Measurements from ENCODE around the gene IFNGR2. TPM values are rescaled to one million over a fixed set of nuclear protein-coding genes. Genes with fewer than 3 reads are reported as not detected.

The IFNGR2 gene
- total and polyA plus RNA-seq, 2 experiments from 2014 or later, result 21.9 to 29.4 TPM

DNA sequence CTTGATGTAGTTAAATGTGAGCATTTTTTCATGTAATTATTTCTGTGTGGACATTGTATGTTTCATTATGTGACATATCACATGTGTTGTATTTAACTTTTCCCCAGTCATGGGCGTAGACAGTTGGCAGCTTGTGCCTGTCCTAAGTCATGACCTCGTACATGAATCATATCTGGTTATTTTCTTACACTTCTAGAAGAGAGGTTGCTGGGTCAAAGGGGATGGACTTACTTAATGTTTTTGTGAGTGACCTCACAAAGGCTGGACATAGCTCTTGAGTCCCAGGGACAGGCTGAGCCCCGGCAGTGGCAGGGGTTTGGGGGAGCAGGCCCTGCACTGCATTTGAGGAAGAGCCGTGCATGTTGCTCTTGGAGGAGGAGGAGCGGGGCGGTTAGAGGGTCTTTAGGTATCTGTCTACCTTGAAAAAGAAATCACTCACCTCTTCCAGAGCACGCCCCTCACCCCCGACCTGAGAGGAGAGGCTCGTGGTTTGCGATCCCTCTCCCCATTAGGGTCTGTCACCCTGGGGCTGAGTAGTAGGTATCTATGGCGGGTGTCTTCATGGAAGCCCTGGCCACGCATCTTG is 16.4 kb downstream of the IFNGR2 start:
- Histone ChIP-seq H3K4me2 (no peak overlapping the region), H3K27ac (ENCODE audit: low read depth) (no peak overlapping the region), H3K27me3 (ENCODE audit: insufficient read depth) (no peaks in the 10 kb centered on the region), H4K20me1 (replicated peaks; ENCODE audit: insufficient read depth) (peaks cover 4% of the 10 kb centered on the region; the same call in 1 of the 2 replicates), H3K9me2 (ENCODE audit: insufficient read depth) (no peaks in the 10 kb centered on the region), H3K4me3 (no peak overlapping the region), H3F3A (replicated peaks; ENCODE audit: low read depth) (peaks cover 6% of the 10 kb centered on the region; the same call in 1 of the 2 replicates), H3K36me3 (ENCODE audit: insufficient read depth) (peaks cover 14% of the 10 kb centered on the region), H2AFZ (no peak overlapping the region), H3K4me1 (ENCODE audit: insufficient read depth) (no peaks in the 10 kb centered on the region), H3K79me2 (replicated peaks; ENCODE audit: insufficient read depth) (peaks cover 22% of the 10 kb centered on the region)
- H3K27me3 Mint-ChIP-seq (ENCODE audit: insufficient read depth, low read depth, poor library complexity), result no peaks in the 10 kb centered on the region
- no peak for TF ChIP-seq POLR2AphosphoS5 (IDR thresholded peaks at IDR 0.05; ENCODE audit: low read depth)
- ATAC-seq (no peak), DNase-seq (ENCODE audit: low spot score) (no peak)
- H3K36me3 Mint-ChIP-seq (ENCODE audit: low read depth), result peaks cover 55% of the 10 kb centered on the region
- H3K27ac Mint-ChIP-seq, result no peak overlapping the region; the same call in 1 of the 2 replicates
- no peaks in the 10 kb centered on the region for H3K4me1 Mint-ChIP-seq
- no peaks in the 10 kb centered on the region; the same call in 2 of the 3 replicates for H3K9me3 Mint-ChIP-seq
- no peak overlapping the region for H3K4me3 Mint-ChIP-seq

DNA sequence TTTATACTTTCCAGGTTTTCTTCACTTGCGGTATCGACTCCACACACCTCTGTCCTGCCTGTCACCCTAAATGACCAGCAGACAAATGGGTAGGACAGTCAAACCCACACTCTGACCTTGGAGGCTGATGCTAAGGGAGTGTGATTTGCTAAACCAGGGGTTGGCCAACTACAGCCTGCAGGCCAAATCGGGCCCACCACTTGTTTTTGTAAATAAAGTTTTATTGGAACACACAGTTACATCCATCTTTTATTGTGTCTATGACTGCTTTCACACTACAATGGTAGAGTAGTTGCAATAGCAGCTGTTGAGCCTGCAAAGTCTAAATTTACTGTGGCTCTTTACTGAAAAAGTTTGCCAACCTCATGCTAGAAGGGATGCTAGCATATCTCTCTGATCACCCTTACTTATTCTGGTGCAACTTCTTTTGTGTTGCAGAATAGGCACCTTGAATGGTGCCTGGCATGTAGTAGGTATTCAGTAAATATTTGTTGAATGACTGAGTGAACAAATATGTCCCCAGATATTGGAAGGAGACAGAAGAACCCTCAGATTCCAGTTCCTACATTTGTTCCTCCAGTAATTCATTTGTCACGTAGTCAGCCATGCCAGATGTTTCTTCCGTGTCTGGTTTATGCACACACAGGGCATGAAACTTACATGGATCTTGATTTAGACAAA is 18.6 kb downstream of the IFNGR2 start:
- H3K27me3 Mint-ChIP-seq (ENCODE audit: insufficient read depth, low read depth, poor library complexity), result peaks cover 2% of the 10 kb centered on the region
- no peak overlapping the region for H3K27ac ChIP-seq (ENCODE audit: low read depth)
- no peak overlapping the region for H3K4me3 Mint-ChIP-seq
- H2AFZ ChIP-seq, result no peak overlapping the region
- peaks cover 9% of the 10 kb centered on the region for H3K36me3 ChIP-seq (ENCODE audit: insufficient read depth)
- H3K9me3 Mint-ChIP-seq, result no peaks in the 10 kb centered on the region; the same call in 2 of the 3 replicates
- TF ChIP-seq JUNB (IDR thresholded peaks at IDR 0.05; ENCODE audit: unreplicated experiment) (no peak), STAT1 (IDR thresholded peaks at IDR 0.05; ENCODE audit: unreplicated experiment) (no peak), CREB1 (CRISPR knock-in tag; IDR thresholded peaks at IDR 0.05; ENCODE audit: low read depth) (no peak), EZH2phosphoT487 (IDR thresholded peaks at IDR 0.05; ENCODE audit: unreplicated experiment) (no peak), ZNF331 (CRISPR knock-in tag; IDR thresholded peaks at IDR 0.05; ENCODE audit: low read depth) (no peak), ZNF114 (CRISPR knock-in tag; IDR thresholded peaks at IDR 0.05) (no peak)
- TF ChIP-seq, protein P1, sequence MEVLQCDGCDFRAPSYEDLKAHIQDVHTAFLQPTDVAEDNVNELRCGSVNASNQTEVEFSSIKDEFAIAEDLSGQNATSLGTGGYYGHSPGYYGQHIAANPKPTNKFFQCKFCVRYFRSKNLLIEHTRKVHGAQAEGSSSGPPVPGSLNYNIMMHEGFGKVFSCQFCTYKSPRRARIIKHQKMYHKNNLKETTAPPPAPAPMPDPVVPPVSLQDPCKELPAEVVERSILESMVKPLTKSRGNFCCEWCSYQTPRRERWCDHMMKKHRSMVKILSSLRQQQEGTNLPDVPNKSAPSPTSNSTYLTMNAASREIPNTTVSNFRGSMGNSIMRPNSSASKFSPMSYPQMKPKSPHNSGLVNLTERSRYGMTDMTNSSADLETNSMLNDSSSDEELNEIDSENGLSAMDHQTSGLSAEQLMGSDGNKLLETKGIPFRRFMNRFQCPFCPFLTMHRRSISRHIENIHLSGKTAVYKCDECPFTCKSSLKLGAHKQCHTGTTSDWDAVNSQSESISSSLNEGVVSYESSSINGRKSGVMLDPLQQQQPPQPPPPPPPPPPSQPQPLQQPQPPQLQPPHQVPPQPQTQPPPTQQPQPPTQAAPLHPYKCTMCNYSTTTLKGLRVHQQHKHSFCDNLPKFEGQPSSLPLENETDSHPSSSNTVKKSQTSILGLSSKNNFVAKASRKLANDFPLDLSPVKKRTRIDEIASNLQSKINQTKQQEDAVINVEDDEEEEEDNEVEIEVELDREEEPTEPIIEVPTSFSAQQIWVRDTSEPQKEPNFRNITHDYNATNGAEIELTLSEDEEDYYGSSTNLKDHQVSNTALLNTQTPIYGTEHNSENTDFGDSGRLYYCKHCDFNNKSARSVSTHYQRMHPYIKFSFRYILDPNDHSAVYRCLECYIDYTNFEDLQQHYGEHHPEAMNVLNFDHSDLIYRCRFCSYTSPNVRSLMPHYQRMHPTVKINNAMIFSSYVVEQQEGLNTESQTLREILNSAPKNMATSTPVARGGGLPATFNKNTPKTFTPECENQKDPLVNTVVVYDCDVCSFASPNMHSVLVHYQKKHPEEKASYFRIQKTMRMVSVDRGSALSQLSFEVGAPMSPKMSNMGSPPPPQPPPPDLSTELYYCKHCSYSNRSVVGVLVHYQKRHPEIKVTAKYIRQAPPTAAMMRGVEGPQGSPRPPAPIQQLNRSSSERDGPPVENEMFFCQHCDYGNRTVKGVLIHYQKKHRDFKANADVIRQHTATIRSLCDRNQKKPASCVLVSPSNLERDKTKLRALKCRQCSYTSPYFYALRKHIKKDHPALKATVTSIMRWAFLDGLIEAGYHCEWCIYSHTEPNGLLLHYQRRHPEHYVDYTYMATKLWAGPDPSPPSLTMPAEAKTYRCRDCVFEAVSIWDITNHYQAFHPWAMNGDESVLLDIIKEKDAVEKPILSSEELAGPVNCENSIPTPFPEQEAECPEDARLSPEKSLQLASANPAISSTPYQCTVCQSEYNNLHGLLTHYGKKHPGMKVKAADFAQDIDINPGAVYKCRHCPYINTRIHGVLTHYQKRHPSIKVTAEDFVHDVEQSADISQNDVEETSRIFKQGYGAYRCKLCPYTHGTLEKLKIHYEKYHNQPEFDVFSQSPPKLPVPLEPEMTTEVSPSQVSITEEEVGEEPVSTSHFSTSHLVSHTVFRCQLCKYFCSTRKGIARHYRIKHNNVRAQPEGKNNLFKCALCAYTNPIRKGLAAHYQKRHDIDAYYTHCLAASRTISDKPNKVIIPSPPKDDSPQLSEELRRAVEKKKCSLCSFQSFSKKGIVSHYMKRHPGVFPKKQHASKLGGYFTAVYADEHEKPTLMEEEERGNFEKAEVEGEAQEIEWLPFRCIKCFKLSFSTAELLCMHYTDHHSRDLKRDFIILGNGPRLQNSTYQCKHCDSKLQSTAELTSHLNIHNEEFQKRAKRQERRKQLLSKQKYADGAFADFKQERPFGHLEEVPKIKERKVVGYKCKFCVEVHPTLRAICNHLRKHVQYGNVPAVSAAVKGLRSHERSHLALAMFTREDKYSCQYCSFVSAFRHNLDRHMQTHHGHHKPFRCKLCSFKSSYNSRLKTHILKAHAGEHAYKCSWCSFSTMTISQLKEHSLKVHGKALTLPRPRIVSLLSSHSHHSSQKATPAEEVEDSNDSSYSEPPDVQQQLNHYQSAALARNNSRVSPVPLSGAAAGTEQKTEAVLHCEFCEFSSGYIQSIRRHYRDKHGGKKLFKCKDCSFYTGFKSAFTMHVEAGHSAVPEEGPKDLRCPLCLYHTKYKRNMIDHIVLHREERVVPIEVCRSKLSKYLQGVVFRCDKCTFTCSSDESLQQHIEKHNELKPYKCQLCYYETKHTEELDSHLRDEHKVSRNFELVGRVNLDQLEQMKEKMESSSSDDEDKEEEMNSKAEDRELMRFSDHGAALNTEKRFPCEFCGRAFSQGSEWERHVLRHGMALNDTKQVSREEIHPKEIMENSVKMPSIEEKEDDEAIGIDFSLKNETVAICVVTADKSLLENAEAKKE (CRISPR knock-in tag; IDR thresholded peaks at IDR 0.05), result no peak
- TF ChIP-seq, protein P2, sequence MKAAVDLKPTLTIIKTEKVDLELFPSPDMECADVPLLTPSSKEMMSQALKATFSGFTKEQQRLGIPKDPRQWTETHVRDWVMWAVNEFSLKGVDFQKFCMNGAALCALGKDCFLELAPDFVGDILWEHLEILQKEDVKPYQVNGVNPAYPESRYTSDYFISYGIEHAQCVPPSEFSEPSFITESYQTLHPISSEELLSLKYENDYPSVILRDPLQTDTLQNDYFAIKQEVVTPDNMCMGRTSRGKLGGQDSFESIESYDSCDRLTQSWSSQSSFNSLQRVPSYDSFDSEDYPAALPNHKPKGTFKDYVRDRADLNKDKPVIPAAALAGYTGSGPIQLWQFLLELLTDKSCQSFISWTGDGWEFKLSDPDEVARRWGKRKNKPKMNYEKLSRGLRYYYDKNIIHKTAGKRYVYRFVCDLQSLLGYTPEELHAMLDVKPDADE (IDR thresholded peaks at IDR 0.05), result no peak
- H3K36me3 Mint-ChIP-seq (ENCODE audit: low read depth), result peaks cover 54% of the 10 kb centered on the region
- no peak overlapping the region for H3K4me2 ChIP-seq
- H3K9me2 ChIP-seq (ENCODE audit: insufficient read depth), result no peaks in the 10 kb centered on the region
- ATAC-seq, result no peak
- no peak overlapping the region for H3K27ac Mint-ChIP-seq
- DNase-seq (ENCODE audit: low spot score), result no peak
- H3K4me3 ChIP-seq, result no peak overlapping the region
- peaks cover 4% of the 10 kb centered on the region; the same call in 1 of the 2 replicates for H3K79me2 ChIP-seq (replicated peaks; ENCODE audit: insufficient read depth)
- peaks cover 6% of the 10 kb centered on the region; the same call in 1 of the 2 replicates for H3F3A ChIP-seq (replicated peaks; ENCODE audit: low read depth)
- no peaks in the 10 kb centered on the region for H3K4me1 ChIP-seq (ENCODE audit: insufficient read depth)
- H4K20me1 ChIP-seq (replicated peaks; ENCODE audit: insufficient read depth), result no peaks in the 10 kb centered on the region
- no peaks in the 10 kb centered on the region for H3K4me1 Mint-ChIP-seq
- no peaks in the 10 kb centered on the region for H3K27me3 ChIP-seq (ENCODE audit: insufficient read depth)
